Measurements from ENCODE around the gene ARL8A.
"Not testable (repeated sequence)": the region's sequence is repeated elsewhere in the genome, so short reads cannot be mapped to it uniquely, and the experiment has no call there.

ARL8A gene

DNA sequence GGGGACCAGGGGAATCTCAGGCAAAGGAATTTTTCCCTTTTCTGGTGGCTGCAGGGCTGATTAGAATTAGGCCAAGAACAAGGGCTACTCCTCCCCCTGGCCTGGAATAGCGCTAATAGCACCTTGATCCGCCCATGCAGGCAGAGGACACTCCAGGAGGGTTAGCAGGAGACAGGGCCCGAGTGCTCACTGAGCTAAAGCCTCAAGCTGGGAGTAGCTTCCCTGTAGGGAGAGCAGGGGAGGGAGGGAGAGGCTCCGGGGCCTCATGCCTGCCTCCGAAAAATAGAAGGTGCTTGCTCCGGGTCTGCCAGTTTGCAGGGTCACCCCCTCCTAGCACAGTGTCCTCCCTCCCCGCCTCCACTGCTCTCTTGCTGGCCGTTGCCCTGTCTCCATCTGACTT lies 12.1 kb upstream of the ARL8A start:
- DNase-seq, result no peak

DNA sequence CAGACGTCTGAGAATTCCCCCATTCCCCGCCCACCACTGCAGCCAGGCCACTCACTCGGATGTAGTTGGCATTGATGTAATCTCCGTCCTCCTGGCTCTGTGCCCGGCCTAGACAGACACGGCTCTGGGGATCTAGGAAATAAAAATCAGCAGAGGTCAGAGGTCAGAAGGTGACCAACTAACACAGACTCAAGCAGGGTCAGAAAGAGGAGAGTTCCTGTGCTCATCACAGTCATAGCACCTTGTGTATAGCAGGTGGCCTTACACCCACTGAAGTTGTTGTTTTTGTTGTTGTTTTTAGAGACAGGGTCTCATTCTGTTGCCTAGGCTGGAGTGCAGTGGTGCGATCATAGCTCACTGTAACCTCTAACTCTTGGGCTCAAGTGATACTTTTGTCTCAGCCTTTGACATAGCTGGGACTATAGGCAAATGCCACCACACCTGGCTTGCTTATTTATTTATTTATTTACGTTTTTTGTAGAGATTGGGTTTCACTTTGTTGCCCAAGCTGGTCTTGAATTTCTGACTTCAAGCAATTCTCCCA lies 11.0 kb upstream of the ARL8A start:
- DNase-seq, result no peak

DNA sequence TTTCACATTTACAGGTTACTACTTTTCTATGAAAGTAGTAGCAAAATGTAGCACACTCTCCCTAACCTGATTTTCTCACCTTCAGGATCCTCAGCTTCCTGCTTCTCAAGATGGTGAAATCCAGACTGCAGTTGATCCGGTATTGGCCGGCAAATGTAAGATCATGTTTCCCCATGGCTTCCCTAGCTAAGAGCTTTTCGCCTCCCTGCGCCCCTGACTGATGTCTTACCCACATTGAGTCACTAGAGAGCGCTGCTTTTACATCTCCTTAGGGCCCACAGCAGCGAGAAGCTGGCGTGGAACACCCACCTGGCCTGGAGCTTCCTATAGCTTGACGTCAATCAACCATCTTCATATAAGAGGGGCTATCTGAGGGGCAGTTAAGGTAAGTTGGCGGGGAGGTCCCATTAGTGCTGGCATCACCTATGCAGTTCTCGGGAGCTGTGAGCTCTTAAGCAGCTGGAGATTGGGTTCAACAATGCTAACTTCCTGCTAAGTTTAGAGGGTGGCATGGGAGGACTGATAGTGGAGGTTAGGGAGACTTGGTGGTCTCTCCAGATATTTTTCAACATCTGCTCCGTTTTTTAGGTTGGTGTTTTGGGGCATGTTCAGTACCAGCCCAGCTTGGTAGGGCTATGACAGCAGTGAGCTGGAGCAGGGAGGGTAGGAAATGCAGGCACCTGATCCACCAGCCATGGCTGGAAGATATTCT lies 10.4 kb upstream of the ARL8A start:
- DNase-seq, result peak; percentile 90

DNA sequence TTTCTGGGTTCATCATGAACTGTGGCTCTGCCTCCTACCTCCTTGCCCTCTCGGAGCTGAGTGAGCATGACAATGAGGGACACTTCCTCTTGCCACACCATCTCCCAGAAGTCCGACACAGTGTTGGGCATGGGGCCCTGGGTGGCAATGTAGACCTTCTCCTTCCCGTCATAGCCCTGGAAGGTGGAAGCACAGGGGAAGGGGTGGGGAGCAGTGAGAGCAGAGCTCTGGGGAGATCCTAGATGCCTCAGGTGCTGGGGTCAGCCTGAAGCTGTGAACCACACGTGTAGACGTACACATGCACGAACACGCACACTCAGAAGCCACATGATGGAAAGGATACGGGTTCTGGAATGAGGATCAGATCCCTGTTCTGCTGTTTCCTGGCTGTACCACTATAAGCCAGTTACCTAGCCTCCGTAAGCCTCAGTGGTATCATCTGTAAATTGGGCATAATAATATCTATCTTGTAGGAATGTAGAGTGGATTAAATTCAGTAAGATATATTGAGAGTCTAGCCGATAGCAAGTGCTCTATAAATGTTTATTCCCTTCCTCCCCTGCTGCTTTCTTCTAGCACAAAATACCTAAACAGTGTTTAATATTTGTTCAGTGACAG lies 9.7 kb upstream of the ARL8A start:
- no peak for DNase-seq

DNA sequence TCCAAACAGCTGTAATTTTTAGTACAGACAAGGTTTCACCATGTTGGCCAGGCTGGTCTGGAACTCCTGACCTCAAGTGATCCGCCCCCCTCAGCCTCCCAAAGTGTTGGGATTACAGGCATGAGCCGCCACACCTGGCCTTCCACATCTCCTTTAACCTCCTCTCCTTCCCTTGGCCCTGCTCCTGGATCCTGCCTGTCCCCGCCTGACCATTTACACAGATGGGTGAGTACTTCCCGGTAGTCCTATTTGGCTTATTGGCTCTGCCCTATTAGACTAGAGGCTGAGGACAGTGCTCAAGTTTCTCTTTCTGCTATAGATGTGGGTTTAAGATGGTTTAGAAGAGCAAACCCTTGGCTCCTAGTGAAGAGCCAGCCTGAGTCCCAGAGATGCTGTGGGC lies 8.7 kb upstream of the ARL8A start:
- DNase-seq, result peak; percentile 36

DNA sequence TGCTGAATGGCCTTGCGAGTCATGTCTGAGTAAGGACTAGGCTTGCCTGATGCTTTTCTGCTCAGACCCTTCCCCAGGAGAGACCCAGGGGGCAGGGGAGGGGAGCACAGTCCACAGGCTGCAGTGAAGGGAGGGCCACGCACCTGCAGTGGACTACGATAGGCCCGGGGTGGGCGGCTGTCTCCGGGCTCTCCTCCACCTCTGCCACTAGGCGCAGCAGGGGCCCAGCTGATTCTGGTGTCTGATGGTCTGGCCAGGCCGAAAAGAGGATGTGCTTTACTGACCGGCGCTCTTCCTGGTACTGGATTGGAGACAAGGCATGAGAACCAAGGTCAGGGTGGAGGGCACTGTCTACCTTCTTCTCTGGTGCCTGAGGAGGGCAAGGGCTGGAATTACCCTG lies 7.9 kb upstream of the ARL8A start:
- DNase-seq, result no peak

DNA sequence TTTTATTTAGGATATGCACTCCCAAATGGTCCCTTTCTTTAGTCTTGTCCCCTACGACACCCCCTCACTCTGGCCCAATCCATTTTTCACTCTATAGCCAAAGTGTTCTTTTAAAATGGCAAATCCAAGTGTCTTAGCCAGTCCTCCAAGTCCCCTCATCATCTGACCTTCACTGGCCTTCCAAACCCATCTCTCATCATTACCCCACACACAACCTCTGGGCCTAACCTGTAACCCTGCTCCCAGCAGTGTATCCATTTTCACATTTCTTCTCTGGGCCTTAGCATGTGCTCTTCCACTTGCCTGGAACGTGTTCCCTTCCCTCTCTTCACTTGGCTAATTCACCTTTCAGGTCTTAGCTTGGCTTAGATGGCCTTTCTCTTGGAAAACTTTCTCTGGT lies 6.5 kb upstream of the ARL8A start:
- no peak for DNase-seq

DNA sequence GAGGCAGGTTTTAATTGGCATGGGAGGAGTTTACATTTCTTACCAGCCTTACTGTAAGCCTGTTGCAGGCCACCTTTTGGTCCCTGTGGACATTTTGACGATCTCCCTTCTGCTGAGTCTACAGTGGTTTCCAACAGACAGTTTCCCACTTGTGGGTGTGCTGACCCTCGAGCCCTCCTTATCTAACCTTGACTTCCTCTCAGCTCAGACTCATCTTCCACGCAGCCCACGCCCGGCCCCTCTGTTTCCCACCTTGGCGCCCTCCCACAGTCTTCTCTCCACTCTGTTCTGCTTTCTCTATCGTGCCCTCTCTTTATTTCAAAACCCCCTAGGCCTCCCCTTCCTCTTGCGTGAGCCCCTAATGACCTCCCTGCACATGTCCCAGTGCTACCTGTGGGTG lies 6.1 kb upstream of the ARL8A start:
- DNase-seq, result no peak

DNA sequence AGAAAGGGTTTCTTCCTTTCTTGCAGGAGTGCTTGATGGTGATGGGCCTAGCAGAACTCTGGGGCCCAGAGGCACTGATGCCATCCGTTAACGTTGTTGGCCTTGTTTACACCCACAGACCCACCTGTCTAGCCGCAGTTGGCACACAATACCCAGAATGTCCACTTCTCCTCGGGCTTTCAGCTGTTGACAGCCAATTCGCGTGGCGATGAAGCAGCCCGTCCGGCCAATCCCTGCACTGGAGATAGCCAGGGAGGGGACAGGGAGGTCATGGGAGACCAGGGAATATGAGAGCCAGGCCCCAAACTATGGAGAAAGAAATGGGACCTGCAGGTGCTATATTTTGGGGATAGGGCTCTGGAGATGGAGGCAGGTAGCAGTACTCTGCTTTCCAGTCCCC lies 5.7 kb upstream of the ARL8A start:
- no peak for DNase-seq

DNA sequence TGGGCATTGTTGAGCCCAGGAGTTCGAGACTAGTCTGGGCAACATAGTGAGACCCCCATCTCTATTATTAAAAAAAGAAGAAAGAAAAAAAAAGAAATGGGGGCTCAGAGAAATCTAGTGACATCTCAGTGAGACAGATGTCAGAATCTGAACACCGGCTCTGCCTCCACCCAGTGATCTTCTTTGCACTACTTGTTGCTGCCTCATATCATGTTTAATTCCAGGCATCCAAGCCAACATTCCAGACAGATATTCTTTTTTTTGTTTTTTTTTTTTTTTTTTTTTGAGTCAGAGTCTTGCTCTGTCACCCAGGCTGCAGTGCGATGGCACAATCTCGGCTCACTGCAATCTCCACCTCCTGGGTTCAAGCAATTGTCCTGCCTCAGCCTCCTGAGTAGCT lies 5.0 kb upstream of the ARL8A start:
- no peak for DNase-seq

DNA sequence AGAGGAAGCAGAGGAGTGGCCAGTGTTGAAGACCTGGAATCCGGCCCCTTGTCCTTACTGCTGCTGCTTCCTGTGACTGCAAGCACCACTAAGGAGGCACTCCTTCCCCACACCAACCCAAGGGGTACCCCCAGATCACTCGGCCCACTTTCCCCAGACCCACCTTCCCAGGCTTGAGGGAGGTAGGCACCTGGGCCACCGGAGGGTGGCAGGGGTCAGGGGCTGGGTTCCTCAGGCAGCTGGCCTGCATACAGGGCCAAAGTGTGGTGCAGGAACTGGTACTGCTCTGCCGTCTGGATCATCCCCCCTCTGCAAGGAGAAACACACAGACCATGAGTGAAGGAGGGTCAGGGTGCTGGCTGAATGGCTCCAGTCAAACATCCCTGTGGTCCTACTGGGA lies 3.9 kb upstream of the ARL8A start:
- no peak for DNase-seq

DNA sequence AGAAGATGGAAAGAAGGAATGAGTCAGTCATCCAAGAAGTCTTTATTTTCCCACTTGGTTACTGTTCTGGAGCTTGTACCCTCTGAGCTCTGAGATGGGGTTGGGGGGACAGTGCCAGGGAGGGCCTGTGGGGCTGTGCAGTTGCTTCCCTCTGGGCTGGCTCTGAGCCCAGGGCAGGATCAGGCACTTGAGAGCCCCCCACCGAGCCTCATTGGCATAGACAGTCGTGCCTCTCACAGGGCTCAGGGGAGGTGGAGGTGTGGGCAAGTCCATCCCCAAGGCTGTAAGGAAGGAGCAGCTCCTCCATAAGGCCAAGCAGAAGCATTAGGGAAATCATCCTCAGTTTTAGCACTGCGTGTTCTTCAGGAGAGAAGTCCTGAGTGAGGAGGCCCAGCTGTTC lies 2.5 kb upstream of the ARL8A start:
- DNase-seq, result no peak

DNA sequence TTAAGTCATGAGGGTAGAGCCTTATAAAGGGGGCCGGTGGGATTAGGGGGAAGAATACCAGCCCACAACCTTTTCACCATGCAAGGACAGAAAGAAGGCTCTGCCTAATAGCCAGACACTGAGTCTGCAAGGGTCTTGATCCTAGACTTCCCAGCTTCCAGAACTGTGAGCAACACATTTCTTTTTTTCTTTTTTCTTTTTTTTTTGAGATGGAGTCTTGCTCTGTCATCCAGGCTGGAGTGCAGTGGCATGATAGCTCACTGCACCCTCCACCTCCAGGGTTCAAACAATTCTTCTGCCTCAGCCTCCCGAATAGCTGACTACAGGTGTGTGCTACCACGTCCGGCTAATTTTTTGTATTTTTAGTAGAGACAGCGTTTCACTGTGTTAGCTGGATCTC lies 1.7 kb upstream of the ARL8A start:
- DNase-seq, result peak; percentile 37

DNA sequence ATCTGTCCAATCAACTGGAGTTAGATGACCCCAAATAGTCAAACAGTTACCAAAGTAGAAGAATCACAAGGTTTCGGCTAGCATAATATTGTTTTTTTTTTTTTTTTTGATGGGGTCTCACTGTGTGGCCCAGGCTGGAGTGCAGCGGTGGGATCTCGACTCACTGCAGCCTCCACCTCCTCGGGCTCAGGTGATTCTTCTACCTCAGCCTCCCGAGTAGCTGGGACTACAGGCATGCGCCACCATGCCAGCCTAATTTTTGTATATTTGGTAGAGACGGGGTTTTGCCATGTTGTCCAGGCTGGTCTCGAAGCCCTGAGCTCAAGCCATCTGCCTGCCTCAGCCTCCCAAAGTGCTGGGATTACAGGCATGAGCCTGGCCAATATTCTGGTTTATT lies 1.2 kb upstream of the ARL8A start:
- DNase-seq, result not testable (repeated sequence)

DNA sequence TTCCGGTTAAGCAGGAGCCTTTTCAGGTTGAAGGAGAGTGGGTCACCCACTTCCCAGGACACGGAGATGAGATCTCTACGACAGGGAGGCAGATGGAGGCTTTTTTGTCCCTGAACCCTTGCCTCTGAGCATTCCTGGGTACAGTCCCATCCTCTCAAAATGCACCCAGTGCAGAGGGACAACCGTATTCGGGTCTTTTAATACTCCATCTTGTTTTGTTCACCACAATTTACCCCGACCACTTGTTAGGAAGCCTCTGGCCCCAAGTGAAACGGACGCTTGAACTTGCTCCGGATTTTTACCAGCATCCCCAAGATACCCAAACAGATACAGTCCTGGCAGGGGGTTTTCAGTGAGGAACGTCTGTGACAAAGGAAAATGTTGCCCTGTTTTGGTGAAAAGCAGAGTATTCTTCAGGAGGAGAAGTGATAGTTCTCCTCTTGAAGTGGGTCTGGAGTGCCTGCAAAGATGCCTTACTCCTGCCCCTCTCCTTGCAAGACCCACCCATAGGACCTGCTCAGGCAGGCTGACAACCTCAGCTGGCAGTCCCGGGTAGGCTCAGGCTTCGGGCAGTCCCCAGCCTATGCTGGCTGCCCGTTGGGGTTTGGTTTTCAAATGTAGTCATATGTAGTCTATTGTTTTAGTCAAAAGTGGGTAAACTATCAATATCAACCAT lies 669 bp upstream of the ARL8A start:
- DNase-seq, result no peak

DNA sequence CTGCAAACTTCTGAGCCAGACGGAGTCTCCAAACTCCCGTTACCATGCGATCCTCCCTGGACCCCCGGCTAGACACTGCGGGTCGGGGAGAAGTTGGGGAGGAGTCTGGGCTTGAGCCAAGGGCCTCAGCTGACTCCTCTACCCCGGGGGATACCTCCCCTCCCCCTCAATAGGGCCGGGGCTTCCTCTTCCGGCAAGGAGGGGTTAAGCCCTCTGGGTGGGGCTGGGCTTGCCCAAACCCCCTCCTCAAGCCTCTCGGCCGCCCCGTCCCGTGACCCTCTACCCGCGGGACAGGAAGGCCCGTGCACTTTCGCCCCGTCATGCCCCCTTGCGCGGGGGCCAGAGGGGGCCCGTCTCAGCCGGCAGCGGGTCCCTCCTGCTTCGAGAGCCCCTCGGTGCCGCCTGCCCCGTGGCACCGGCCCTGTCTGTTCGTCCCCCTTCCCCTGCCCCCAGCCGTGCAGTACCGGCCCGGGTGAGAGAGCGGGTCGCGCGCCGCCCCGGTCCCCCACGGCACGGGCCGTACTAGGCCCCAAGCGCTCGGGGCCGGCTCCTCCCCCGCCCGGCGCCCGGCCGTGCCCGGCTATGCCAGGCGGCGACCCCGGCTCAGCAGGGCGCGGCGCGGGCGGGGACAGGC lies 652 bp downstream of the ARL8A start:
- DNase-seq, result peak; percentile 77

DNA sequence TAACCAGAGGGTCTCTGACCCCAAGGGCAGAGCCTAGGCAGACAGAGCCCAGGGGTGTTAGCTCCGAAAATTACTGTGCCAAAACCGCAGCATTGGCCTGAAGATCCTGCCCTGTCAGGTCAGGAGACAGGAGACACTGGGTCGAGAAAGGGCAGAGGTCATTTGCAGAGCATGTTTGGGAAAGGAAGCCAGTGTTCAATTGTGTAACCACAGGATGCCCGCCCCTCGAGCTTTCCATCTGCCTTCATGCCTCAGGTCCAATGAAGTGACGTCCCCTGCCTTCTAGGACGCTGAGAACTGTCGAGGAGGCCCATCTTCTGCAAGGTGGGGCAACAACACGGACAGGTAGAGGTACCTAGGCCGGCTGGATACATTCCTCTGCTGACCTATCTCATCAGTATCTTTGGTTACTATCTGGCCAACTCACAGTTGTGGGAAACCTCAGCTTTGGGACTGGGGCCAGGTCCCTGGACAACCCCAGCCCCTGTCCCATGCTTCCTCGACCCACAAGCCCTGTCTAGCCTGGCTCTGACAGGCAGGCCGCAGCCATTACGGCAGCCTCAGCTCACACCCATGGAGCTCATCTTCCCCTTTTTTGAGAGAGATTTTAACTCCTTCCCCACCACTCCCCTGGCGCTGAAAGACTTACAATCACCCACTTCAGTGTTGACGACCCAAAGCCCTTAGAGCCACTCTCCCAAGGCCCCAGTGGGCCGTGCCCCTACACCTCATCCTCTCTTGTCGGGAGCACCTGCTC lies 1.3 kb downstream of the ARL8A start:
- DNase-seq, result no peak

DNA sequence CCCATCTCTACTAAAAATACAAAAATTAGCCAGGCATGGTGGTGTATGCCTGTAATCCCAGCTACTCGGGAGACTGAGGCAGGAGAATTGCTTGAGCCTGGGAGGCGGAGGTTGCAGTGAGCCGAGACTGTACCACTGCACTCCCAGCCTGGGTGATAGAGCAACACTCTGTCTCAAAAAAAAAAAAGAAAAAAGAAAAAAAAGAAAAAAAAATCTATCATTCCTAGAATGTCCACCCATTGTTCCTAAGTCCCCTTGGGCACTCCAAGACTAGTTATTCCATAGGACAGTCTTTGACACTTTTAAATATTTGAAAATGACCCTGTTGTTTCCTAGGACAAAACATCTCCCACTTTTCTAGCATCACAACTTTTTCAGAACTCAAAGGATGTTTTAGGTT lies 3.1 kb downstream of the ARL8A start:
- DNase-seq, result not testable (repeated sequence)

DNA sequence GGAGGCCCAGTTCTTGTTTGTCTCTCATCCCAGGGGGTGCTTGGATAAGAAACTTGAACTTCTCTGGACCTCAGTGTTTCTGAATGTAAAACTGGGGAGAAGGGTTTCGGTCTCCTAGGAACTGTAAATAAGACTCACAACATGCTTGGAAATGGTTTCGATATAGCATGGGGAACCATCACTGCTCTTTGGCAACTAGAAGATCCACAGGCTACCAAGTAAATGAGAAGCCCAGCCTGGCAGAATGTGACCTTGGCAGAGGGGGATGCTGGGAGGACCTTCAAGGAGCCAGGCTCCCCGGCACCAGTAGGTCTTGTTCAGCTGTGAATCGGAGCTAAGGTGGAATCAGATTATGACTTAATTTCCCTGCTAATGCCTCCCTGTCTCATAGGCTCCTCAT lies 3.7 kb downstream of the ARL8A start:
- no peak for DNase-seq

DNA sequence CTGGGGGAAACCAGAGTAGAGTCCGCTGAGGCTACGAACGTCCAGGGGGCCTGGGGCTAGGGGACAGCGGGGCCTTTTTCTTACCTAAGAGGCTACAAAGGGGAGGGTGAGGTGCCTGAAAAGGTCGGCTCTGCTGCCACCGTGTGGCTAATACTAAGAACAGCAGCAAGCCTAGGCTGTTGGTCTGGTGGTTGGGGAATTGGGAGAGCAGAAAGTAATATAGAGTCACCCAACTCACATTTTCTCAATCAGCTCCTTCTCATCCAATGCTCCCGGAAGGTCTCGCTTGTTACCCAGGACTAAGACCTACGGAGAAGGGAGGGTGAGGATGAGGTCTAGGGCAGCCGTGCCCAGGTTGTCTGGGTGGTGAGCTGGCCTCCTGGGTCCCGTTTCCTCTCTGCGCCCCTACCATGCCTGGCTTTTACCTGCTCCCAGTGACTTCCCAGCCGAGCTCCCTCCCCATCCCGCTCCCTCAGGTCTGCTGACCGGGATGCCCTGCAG lies 9.3 kb downstream of the ARL8A start:
- DNase-seq, result peak; percentile 87

DNA sequence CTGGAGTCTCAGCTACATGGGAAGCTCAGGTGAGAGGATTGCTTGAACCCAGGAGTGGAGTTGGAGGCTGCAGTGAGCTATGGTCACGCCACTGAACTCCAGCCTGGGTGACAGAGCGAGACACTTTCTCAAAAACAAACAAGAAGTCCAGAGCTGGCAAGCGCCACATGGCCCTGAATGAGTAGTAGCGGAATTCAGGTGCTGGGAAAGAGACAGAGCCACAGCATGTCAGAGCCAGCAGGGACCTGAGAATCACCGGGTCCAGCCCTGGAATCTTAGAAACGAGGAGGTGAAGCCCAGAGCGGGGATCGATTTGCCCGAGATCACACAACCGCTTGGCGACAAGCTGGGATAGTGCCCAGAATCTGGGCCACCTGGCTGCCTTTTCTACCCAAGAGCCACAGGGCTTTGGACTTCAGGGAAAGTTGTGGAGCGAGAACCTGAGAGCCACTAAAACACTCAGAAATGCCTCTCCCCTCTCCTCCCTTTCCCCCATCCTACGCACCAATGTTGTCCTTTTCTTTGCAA lies 9.8 kb downstream of the ARL8A start:
- no peak for DNase-seq

DNA sequence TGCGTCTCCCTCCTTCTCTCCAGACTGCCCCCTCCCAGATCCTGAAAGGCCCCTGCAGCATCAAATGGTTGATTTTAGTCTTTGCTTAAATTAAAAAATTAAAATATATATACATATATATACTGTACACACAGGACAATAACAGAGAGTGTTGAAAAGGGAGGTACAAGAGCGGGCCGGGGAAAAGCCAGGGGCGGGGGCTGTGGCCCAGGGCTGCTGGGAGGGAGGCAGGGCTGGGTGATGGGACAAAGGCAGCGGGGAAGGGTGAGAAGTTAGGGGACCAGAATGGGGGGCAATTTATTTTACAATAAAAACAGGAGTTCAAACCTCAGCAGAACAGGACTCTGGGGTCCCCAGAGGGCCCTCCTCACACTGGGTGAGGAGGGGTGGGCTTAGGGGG lies 10.5 kb downstream of the ARL8A start:
- no peak for DNase-seq

DNA sequence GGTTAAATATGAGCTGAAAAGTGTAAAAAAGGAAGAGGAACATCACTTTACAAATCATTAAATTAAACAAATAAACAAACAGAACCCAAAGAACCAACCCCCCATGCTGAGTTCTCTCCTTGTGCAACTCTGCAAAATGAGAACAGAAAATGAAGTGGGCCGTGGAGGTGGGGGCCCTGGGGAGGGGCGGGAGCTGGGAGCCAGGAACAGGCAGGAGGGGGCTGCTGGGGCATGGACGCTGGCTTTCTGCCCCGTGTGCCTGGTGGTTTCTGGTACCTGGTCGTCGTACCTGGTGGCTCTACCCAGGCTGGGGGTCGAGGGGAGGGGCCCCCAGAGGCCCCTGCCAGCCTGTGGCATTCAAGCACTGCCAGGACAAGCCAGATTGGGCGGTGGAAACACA lies 11.0 kb downstream of the ARL8A start:
- no peak for DNase-seq

Measured in NCI-H82 (cell line).